Smooth muscle cell of trachea (primary cell): Measurements from ENCODE around the gene ACYP1. TPM values are rescaled to one million over a fixed set of nuclear protein-coding genes. Genes with fewer than 3 reads are reported as not detected.

ENCODE experiments used
- total RNA-seq: library from RNA; depleted of rRNA; stranded (reverse); fragments of >200 nt; gene quantifications from 2 replicates; pipeline ENCODE4 v1.2.1, GENCODE V29; 2014

Gene ACYP1
- total RNA-seq: 10.9 and 22.7 TPM in 2 replicates

DNA sequence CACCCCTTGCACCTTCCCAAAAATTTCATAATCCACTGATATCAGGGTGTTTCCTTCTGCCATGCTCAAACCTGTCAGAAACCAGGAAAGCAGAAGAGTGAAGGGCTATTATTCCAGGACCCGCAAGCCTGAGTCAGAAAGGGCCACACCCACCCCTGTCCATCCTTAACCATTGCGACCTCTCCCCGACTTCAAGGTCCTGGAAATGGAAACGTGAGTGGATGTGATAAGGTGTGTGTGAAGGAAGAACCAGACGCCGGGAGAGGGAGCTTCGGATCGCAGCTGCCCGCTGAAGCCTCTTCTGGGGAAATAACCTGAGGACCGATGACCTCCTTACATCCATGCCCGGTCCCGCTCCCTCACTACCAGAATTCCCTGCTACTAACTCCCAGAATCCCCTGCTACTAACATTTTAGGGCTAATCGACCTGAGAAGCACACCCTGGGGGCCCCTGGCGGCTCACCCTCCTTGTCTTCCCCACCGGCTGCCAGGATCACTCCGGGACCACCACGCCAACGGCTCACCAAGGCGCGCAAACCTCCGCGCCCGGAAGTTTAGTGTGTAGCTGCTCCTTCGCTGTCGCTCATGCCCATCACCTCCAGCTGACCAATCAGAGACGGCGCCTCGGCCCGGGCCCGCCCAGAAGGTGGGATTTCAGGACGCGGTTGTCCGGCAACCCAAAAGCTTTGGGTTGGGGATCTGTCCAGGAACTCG lies at the start of gene ACYP1:
Gene ACYP1 (minus strand): TSS at position 534 of the 714 bp plus-strand sequence. CDS start 471 bp downstream, at position 63.

GRCh38 chr14:75069121-75069810 lies 5.4 kb upstream of the ACYP1 start, which contains the start of gene ZC2HC1C:
TSS of gene ZC2HC1C (plus strand) at chr14:75069641. CDS start at chr14:75070574, 933 bp downstream.

GRCh38 chr14:75050852-75051555 lies 12.8 kb downstream of the ACYP1 start, which contains the start of gene MLH3:
TSS of gene MLH3 (minus strand) at chr14:75051467. CDS start at chr14:75049655, 1,812 bp downstream.

Other genes with a start within 250 kb of the ACYP1 start
- not detected in 2 replicates for gene PROX2, start 187.9 kb downstream of the ACYP1 start, total RNA-seq
- gene DLST, start 182.1 kb downstream of the ACYP1 start, total RNA-seq: 126 and 127 TPM in 2 replicates
- 1.0 and 1.2 TPM in 2 replicates for gene RPS6KL1, start 140.8 kb downstream of the ACYP1 start, total RNA-seq
- gene PGF, start 108.4 kb downstream of the ACYP1 start, total RNA-seq: 14.8 and 22.5 TPM in 2 replicates
- 58.8 and 70.3 TPM in 2 replicates for gene EIF2B2, start 61.1 kb downstream of the ACYP1 start, total RNA-seq
- 28.7 and 42.3 TPM in 2 replicates for gene MLH3, start 12.6 kb downstream of the ACYP1 start, total RNA-seq
- gene ZC2HC1C, start 5.6 kb upstream of the ACYP1 start, total RNA-seq: 1.2 and 2.5 TPM in 2 replicates
- 77.7 and 165 TPM in 2 replicates for gene NEK9, start 63.0 kb upstream of the ACYP1 start, total RNA-seq
- gene TMED10, start 112.6 kb upstream of the ACYP1 start, total RNA-seq: 262 and 364 TPM in 2 replicates
- gene FOS, start 214.8 kb upstream of the ACYP1 start, total RNA-seq: 7.0 and 8.3 TPM in 2 replicates